Measurements from ENCODE around the gene NUP205.

Gene NUP205

GRCh38 chr7:135697276-135698049, 139.7 kb downstream of the NUP205 start:
- no peak for DNase-seq (ENCODE audit: low read depth in 2 of 2, low spot score in 1 of 2)
